SK-N-SH treated with all-trans-retinoic acid at 6 μM for 48 hours (cell line): ENCODE results near the gene DYNC1I1.

Source experiments
- ARNTL ChIP-seq: fragments of 450-650 bp; formaldehyde crosslinking; IDR thresholded peaks from 2 replicates; pipeline ENCODE4 v1.5.0; 2020; ENCODE audit warnings: low read depth, mild to moderate bottlenecking, moderate library complexity, borderline replicate concordance
- CREB5 ChIP-seq: fragments of 250-450 bp; sonication (Bioruptor Pico); IDR thresholded peaks from 2 replicates; pipeline ENCODE4 v1.5.1; 2020; ENCODE audit warnings: low read depth, mild to moderate bottlenecking, moderate library complexity
- CSDC2 ChIP-seq: fragments of 250-450 bp; sonication (Bioruptor Pico); IDR thresholded peaks from 2 replicates; pipeline ENCODE4 v1.5.0; 2020; ENCODE audit warnings: mild to moderate bottlenecking, moderate library complexity
- ESRRG ChIP-seq: fragments of 250-450 bp; sonication (Bioruptor Pico); IDR thresholded peaks from 2 replicates; pipeline ENCODE4 v1.6.1; 2021; ENCODE audit warnings: mild to moderate bottlenecking
- GLIS3 ChIP-seq: fragments of 250-450 bp; sonication (Bioruptor Pico); IDR thresholded peaks from 2 replicates; pipeline ENCODE4 v1.5.0; 2020; ENCODE audit warnings: mild to moderate bottlenecking, moderate library complexity
- OSR1 ChIP-seq: fragments of 250-450 bp; sonication (Bioruptor Pico); IDR thresholded peaks from 2 replicates; pipeline ENCODE4 v1.8.0; 2022; ENCODE audit warnings: moderate library complexity, mild to moderate bottlenecking, inconsistent platforms
- RARB ChIP-seq: fragments of 250-450 bp; sonication (Bioruptor Pico); IDR thresholded peaks from 2 replicates; pipeline ENCODE4 v1.8.0; 2021; ENCODE audit warnings: mild to moderate bottlenecking, moderate library complexity
- SNAI2 ChIP-seq: fragments of 250-450 bp; sonication (Bioruptor Pico); IDR thresholded peaks from 2 replicates; pipeline ENCODE4 v1.5.0; 2020; ENCODE audit warnings: mild to moderate bottlenecking, moderate library complexity
- TOX ChIP-seq: fragments of 250-450 bp; sonication (Bioruptor Pico); IDR thresholded peaks from 2 replicates; pipeline ENCODE4 v1.8.0; 2021; ENCODE audit warnings: mild to moderate bottlenecking, moderate library complexity, borderline replicate concordance
- ZC3H10 ChIP-seq: fragments of 250-450 bp; sonication (Bioruptor Pico); IDR thresholded peaks from 2 replicates; pipeline ENCODE4 v1.5.1; 2021; ENCODE audit warnings: mild to moderate bottlenecking, moderate library complexity
- ZFP3 ChIP-seq: fragments of 250-450 bp; sonication (Bioruptor Pico); IDR thresholded peaks from 2 replicates; pipeline ENCODE4 v1.5.0; 2020; ENCODE audit warnings: mild to moderate bottlenecking, moderate library complexity
- ZNF70 ChIP-seq: fragments of 450-650 bp; formaldehyde crosslinking; IDR thresholded peaks from 2 replicates; pipeline ENCODE4 v1.5.0; 2020; ENCODE audit warnings: mild to moderate bottlenecking, moderate library complexity
- TF ChIP-seq, protein P1 (sequence below): fragments of 250-450 bp; sonication (Bioruptor Pico); IDR thresholded peaks from 2 replicates; pipeline ENCODE4 v1.8.0; 2021; ENCODE audit warnings: low read depth, mild to moderate bottlenecking, moderate library complexity, borderline replicate concordance
- TF ChIP-seq, protein P2 (sequence below): fragments of 250-450 bp; sonication (Bioruptor Pico); IDR thresholded peaks from 2 replicates; pipeline ENCODE4 v1.5.1; 2021; ENCODE audit warnings: mild to moderate bottlenecking, moderate library complexity

- TF ChIP-seq ZC3H10: no peak
- TF ChIP-seq CSDC2 (CRISPR knock-in tag): no peak
- TF ChIP-seq SNAI2 (CRISPR knock-in tag): no peak
- TF ChIP-seq ZNF70: no peak
- no peak for TF ChIP-seq OSR1 (CRISPR knock-in tag)
- TF ChIP-seq GLIS3 (CRISPR knock-in tag): no peak
- no peak for TF ChIP-seq CREB5 (CRISPR knock-in tag)
- TF ChIP-seq ZFP3 (CRISPR knock-in tag): no peak
- no peak for TF ChIP-seq RARB (CRISPR knock-in tag)
- TF ChIP-seq, protein P1, sequence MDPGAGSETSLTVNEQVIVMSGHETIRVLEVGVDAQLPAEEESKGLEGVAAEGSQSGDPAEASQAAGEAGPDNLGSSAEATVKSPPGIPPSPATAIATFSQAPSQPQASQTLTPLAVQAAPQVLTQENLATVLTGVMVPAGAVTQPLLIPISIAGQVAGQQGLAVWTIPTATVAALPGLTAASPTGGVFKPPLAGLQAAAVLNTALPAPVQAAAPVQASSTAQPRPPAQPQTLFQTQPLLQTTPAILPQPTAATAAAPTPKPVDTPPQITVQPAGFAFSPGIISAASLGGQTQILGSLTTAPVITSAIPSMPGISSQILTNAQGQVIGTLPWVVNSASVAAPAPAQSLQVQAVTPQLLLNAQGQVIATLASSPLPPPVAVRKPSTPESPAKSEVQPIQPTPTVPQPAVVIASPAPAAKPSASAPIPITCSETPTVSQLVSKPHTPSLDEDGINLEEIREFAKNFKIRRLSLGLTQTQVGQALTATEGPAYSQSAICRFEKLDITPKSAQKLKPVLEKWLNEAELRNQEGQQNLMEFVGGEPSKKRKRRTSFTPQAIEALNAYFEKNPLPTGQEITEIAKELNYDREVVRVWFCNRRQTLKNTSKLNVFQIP (CRISPR knock-in tag): no peak
- TF ChIP-seq, protein P2, sequence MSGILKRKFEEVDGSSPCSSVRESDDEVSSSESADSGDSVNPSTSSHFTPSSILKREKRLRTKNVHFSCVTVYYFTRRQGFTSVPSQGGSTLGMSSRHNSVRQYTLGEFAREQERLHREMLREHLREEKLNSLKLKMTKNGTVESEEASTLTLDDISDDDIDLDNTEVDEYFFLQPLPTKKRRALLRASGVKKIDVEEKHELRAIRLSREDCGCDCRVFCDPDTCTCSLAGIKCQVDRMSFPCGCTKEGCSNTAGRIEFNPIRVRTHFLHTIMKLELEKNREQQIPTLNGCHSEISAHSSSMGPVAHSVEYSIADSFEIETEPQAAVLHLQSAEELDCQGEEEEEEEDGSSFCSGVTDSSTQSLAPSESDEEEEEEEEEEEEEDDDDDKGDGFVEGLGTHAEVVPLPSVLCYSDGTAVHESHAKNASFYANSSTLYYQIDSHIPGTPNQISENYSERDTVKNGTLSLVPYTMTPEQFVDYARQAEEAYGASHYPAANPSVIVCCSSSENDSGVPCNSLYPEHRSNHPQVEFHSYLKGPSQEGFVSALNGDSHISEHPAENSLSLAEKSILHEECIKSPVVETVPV (CRISPR knock-in tag): no peak
- TF ChIP-seq TOX (CRISPR knock-in tag): no peak
- no peak for TF ChIP-seq ARNTL (CRISPR knock-in tag)
- no peak for TF ChIP-seq ESRRG
Measured at GRCh38 chr7:95878677-95879076, 106.3 kb downstream of the DYNC1I1 start.
